ENCODE measurements around the gene MREG.
"Not testable (repeated sequence)": the region's sequence is repeated elsewhere in the genome, so short reads cannot be mapped to it uniquely, and the experiment has no call there.

MREG gene

GRCh38 chr2:215933151-215933550 lies 80.2 kb downstream of the MREG start:
- Histone ChIP-seq H3K27ac (ENCODE audit: low read length) (no peak overlapping the region), H3K9me3 (ENCODE audit: control insufficient read depth in 2 of 2, low read length in 2 of 2) (no peaks in the 10 kb centered on the region), H3K36me3 (ENCODE audit: control insufficient read depth in 2 of 2, insufficient read depth in 2 of 2, low read length in 2 of 2) (no peaks in the 10 kb centered on the region), H3K4me1 (ENCODE audit: control insufficient read depth, insufficient read depth, low read length) (peaks cover 2% of the 10 kb centered on the region), H3K9ac (ENCODE audit: low read length in 2 of 2) (no peak overlapping the region), H3K4me3 (ENCODE audit: low read length in 2 of 2) (no peak overlapping the region), H3K27me3 (ENCODE audit: control insufficient read depth in 1 of 2, insufficient read depth in 2 of 2, low read length in 2 of 2) (no peaks in the 10 kb centered on the region)

- H3K9me3 ChIP-seq (ENCODE audit: control insufficient read depth in 2 of 2, low read length in 2 of 2), result no peaks in the 10 kb centered on the region
- no peaks in the 10 kb centered on the region for H3K27me3 ChIP-seq (ENCODE audit: control insufficient read depth in 1 of 2, insufficient read depth in 2 of 2, low read length in 2 of 2)
- no peak overlapping the region for H3K27ac ChIP-seq (ENCODE audit: low read length)
- no peaks in the 10 kb centered on the region for H3K36me3 ChIP-seq (ENCODE audit: control insufficient read depth in 2 of 2, insufficient read depth in 2 of 2, low read length in 2 of 2)
- H3K4me1 ChIP-seq (ENCODE audit: control insufficient read depth, insufficient read depth, low read length), result peaks cover 2% of the 10 kb centered on the region
- H3K9ac ChIP-seq (ENCODE audit: low read length in 2 of 2), result no peak overlapping the region
- no peak overlapping the region for H3K4me3 ChIP-seq (ENCODE audit: low read length in 2 of 2)
These were observed 82.0 kb downstream of the MREG start for GRCh38 chr2:215931256-215931903.

GRCh38 chr2:215930505-215931253 lies 82.7 kb downstream of the MREG start:
- Histone ChIP-seq H3K36me3 (ENCODE audit: control insufficient read depth in 2 of 2, insufficient read depth in 2 of 2, low read length in 2 of 2) (no peaks in the 10 kb centered on the region), H3K27me3 (ENCODE audit: control insufficient read depth in 1 of 2, insufficient read depth in 2 of 2, low read length in 2 of 2) (no peaks in the 10 kb centered on the region), H3K4me1 (ENCODE audit: control insufficient read depth, insufficient read depth, low read length) (peaks cover 2% of the 10 kb centered on the region), H3K27ac (ENCODE audit: low read length) (no peak overlapping the region), H3K4me3 (ENCODE audit: low read length in 2 of 2) (no peak overlapping the region), H3K9me3 (ENCODE audit: control insufficient read depth in 2 of 2, low read length in 2 of 2) (no peaks in the 10 kb centered on the region), H3K9ac (ENCODE audit: low read length in 2 of 2) (no peak overlapping the region)

- H3K9ac ChIP-seq (ENCODE audit: low read length in 2 of 2), result no peak overlapping the region
- no peak overlapping the region for H3K27ac ChIP-seq (ENCODE audit: low read length)
- H3K4me3 ChIP-seq (ENCODE audit: low read length in 2 of 2), result no peak overlapping the region
- no peaks in the 10 kb centered on the region for H3K9me3 ChIP-seq (ENCODE audit: control insufficient read depth in 2 of 2, low read length in 2 of 2)
- H3K4me1 ChIP-seq (ENCODE audit: control insufficient read depth, insufficient read depth, low read length), result peaks cover 2% of the 10 kb centered on the region
- no peaks in the 10 kb centered on the region for H3K27me3 ChIP-seq (ENCODE audit: control insufficient read depth in 1 of 2, insufficient read depth in 2 of 2, low read length in 2 of 2)
- H3K36me3 ChIP-seq (ENCODE audit: control insufficient read depth in 2 of 2, insufficient read depth in 2 of 2, low read length in 2 of 2), result no peaks in the 10 kb centered on the region
These were observed 83.6 kb downstream of the MREG start for GRCh38 chr2:215929602-215930335.

GRCh38 chr2:215928086-215928485 lies 85.3 kb downstream of the MREG start:
- H3K27ac ChIP-seq (ENCODE audit: low read length), result no peak overlapping the region
- H3K4me1 ChIP-seq (ENCODE audit: control insufficient read depth, insufficient read depth, low read length), result peaks cover 2% of the 10 kb centered on the region
- H3K9me3 ChIP-seq (ENCODE audit: control insufficient read depth in 2 of 2, low read length in 2 of 2), result no peaks in the 10 kb centered on the region
- H3K9ac ChIP-seq (ENCODE audit: low read length in 2 of 2), result no peak overlapping the region
- H3K4me3 ChIP-seq (ENCODE audit: low read length in 2 of 2), result no peak overlapping the region
- H3K27me3 ChIP-seq (ENCODE audit: control insufficient read depth in 1 of 2, insufficient read depth in 2 of 2, low read length in 2 of 2), result no peaks in the 10 kb centered on the region
- H3K36me3 ChIP-seq (ENCODE audit: control insufficient read depth in 2 of 2, insufficient read depth in 2 of 2, low read length in 2 of 2), result no peaks in the 10 kb centered on the region

GRCh38 chr2:215926992-215927391 lies 86.4 kb downstream of the MREG start:
- not testable (repeated sequence) for H3K9me3 ChIP-seq (ENCODE audit: control insufficient read depth in 2 of 2, low read length in 2 of 2); H3K27me3 ChIP-seq (ENCODE audit: control insufficient read depth in 1 of 2, insufficient read depth in 2 of 2, low read length in 2 of 2); H3K36me3 ChIP-seq (ENCODE audit: control insufficient read depth in 2 of 2, insufficient read depth in 2 of 2, low read length in 2 of 2); H3K4me3 ChIP-seq (ENCODE audit: low read length in 2 of 2); H3K4me1 ChIP-seq (ENCODE audit: control insufficient read depth, insufficient read depth, low read length); H3K9ac ChIP-seq (ENCODE audit: low read length in 2 of 2); H3K27ac ChIP-seq (ENCODE audit: low read length)

GRCh38 chr2:215921895-215922294 lies 91.5 kb downstream of the MREG start:
- Histone ChIP-seq H3K27ac (ENCODE audit: low read length) (no peak overlapping the region), H3K9me3 (ENCODE audit: control insufficient read depth in 2 of 2, low read length in 2 of 2) (no peaks in the 10 kb centered on the region), H3K9ac (ENCODE audit: low read length in 2 of 2) (no peak overlapping the region), H3K4me1 (ENCODE audit: control insufficient read depth, insufficient read depth, low read length) (peaks cover 11% of the 10 kb centered on the region), H3K4me3 (ENCODE audit: low read length in 2 of 2) (no peak overlapping the region), H3K36me3 (ENCODE audit: control insufficient read depth in 2 of 2, insufficient read depth in 2 of 2, low read length in 2 of 2) (no peaks in the 10 kb centered on the region), H3K27me3 (ENCODE audit: control insufficient read depth in 1 of 2, insufficient read depth in 2 of 2, low read length in 2 of 2) (no peaks in the 10 kb centered on the region)

- Histone ChIP-seq H3K4me3 (ENCODE audit: low read length in 2 of 2) (no peak overlapping the region), H3K4me1 (ENCODE audit: control insufficient read depth, insufficient read depth, low read length) (peaks cover 11% of the 10 kb centered on the region), H3K27ac (ENCODE audit: low read length) (no peak overlapping the region), H3K27me3 (ENCODE audit: control insufficient read depth in 1 of 2, insufficient read depth in 2 of 2, low read length in 2 of 2) (no peaks in the 10 kb centered on the region), H3K36me3 (ENCODE audit: control insufficient read depth in 2 of 2, insufficient read depth in 2 of 2, low read length in 2 of 2) (no peaks in the 10 kb centered on the region), H3K9ac (ENCODE audit: low read length in 2 of 2) (no peak overlapping the region), H3K9me3 (ENCODE audit: control insufficient read depth in 2 of 2, low read length in 2 of 2) (no peaks in the 10 kb centered on the region)
These were observed 92.9 kb downstream of the MREG start for GRCh38 chr2:215920244-215921100.

- Histone ChIP-seq H3K4me1 (ENCODE audit: control insufficient read depth, insufficient read depth, low read length) (peaks cover 11% of the 10 kb centered on the region), H3K27ac (ENCODE audit: low read length) (peak overlapping the region; percentile 41), H3K9me3 (ENCODE audit: control insufficient read depth in 2 of 2, low read length in 2 of 2) (no peaks in the 10 kb centered on the region), H3K4me3 (ENCODE audit: low read length in 2 of 2) (peak overlapping the region in 1 of 2 donors; percentile 10), H3K36me3 (ENCODE audit: control insufficient read depth in 2 of 2, insufficient read depth in 2 of 2, low read length in 2 of 2) (no peaks in the 10 kb centered on the region), H3K27me3 (ENCODE audit: control insufficient read depth in 1 of 2, insufficient read depth in 2 of 2, low read length in 2 of 2) (no peaks in the 10 kb centered on the region), H3K9ac (ENCODE audit: low read length in 2 of 2) (no peak overlapping the region)
These were observed 93.6 kb downstream of the MREG start for GRCh38 chr2:215919624-215920243.
